A549 (cell line): ENCODE measurements around the gene GUCY2D. TPM values are rescaled to one million over a fixed set of nuclear protein-coding genes. Genes with fewer than 3 reads are reported as not detected.

Experiments
- ATAC-seq, 2 experiments: fragments of 200-7000 bp in 1 of 2; fragments of >200 bp in 1 of 2; cut with Nextera tagmentation in 1 of 2; cut with Tn5 transposase in 1 of 2; 3 replicates each; pipeline versions ENCODE4 v1.8.0 to v1.9.1; 2018 to 2020; ENCODE audit warnings: mild to moderate bottlenecking in 1 of 2, moderate library complexity in 1 of 2
- CTCF ChIA-PET: fragments of 300-600 bp; sonication (Branson Sonifier 250); formaldehyde crosslinking; extraction: SDS; loops from one replicate; lab custom pipeline; 2021; ENCODE audit warnings: antibody characterized with exemption, inconsistent platforms; lab: Yijun Ruan, JAX
- POLR2A ChIA-PET: fragments of 350-600 bp; formaldehyde crosslinking; extraction: SDS; loops from one replicate; lab custom pipeline; 2021; ENCODE audit warnings: antibody characterized with exemption, inconsistent platforms; lab: Yijun Ruan, JAX
- DNase-seq, 2 experiments: peaks; one replicate each; pipeline versions ENCODE4 v3.0.0 to v3.0.0-alpha.2; 2011 to 2016; ENCODE audit warnings: low read depth in 1 of 2, low spot score in 1 of 2
- FAIRE-seq: peaks from 2 replicates; lab custom pipeline; 2011; peaks lifted over from hg19 to GRCh38; lab: Jason Lieb, UNC
- H3K27ac ChIP-seq, 2 experiments: fragments of >200 bp; sonication (Bioruptor Twin); formaldehyde crosslinking; 3 replicates each; pipeline ENCODE4 v1.5.1; 2016 to 2017
- H3K4me1 ChIP-seq: fragments of >200 bp; sonication (Bioruptor Twin); formaldehyde crosslinking; 3 replicates; pipeline ENCODE4 v1.6.1; 2016
- H3K4me2 ChIP-seq: fragments of >200 bp; sonication (Bioruptor Twin); formaldehyde crosslinking; 3 replicates; pipeline ENCODE4 v1.6.1; 2016
- H3K4me3 ChIP-seq: fragments of >200 bp; sonication (Bioruptor Twin); formaldehyde crosslinking; 3 replicates; pipeline ENCODE4 v1.5.1; 2016
- H3K9me3 ChIP-seq: fragments of >200 bp; sonication (Bioruptor Twin); formaldehyde crosslinking; 3 replicates; pipeline ENCODE4 v1.6.1; 2016
- BHLHE40 ChIP-seq: IDR thresholded peaks from 2 replicates; pipeline ENCODE4 v1.6.1; 2012; ENCODE audit warnings: low read depth, low read length, inconsistent platforms
- CBX8 ChIP-seq: fragments of 200-600 bp; sonication (generic); IDR thresholded peaks from 2 replicates; pipeline ENCODE4 v1.6.1; 2016
- CEBPB ChIP-seq, 2 experiments: fragments of >200 bp in 1 of 2; sonication (Bioruptor Twin) in 1 of 2; formaldehyde crosslinking in 1 of 2; IDR thresholded peaks; 2 replicates each; pipeline ENCODE4 v1.6.1; 2012 to 2016
- CHD2 ChIP-seq: fragments of 150-350 bp; IDR thresholded peaks from 2 replicates; pipeline ENCODE4 v1.6.1; 2014; ENCODE audit warnings: low read length; ENCODE audit not compliant: partially characterized antibody
- CHD4 ChIP-seq: fragments of 200-600 bp; sonication (generic); IDR thresholded peaks from 2 replicates; pipeline ENCODE4 v1.6.1; 2016; ENCODE audit warnings: antibody characterized with exemption, mild to moderate bottlenecking, borderline replicate concordance
- EHMT2 ChIP-seq: fragments of 200-600 bp; sonication (generic); IDR thresholded peaks from 2 replicates; pipeline ENCODE4 v1.6.1; 2016; ENCODE audit warnings: antibody characterized with exemption, low read depth, mild to moderate bottlenecking, moderate library complexity
- FOSB ChIP-seq: fragments of 250-450 bp; sonication (Bioruptor Pico); IDR thresholded peaks from 2 replicates; pipeline ENCODE4 v1.5.0; 2020; ENCODE audit warnings: mild to moderate bottlenecking, moderate library complexity
- FOXS1 ChIP-seq: fragments of 250-450 bp; sonication (Bioruptor Pico); IDR thresholded peaks from 2 replicates; pipeline ENCODE4 v1.5.0; 2020; ENCODE audit warnings: mild to moderate bottlenecking, moderate library complexity
- HEYL ChIP-seq: fragments of 250-450 bp; sonication (Bioruptor Pico); IDR thresholded peaks from 2 replicates; pipeline ENCODE4 v1.8.0; 2021; ENCODE audit warnings: mild to moderate bottlenecking, moderate library complexity
- HOXA7 ChIP-seq: fragments of 250-450 bp; sonication (Bioruptor Pico); IDR thresholded peaks from 2 replicates; pipeline ENCODE4 v1.5.0; 2020; ENCODE audit warnings: mild to moderate bottlenecking, moderate library complexity
- HOXB5 ChIP-seq: fragments of 250-450 bp; sonication (Bioruptor Pico); IDR thresholded peaks from 2 replicates; pipeline ENCODE4 v1.5.0; 2020; ENCODE audit warnings: mild to moderate bottlenecking, moderate library complexity
- JUN ChIP-seq, 2 experiments: fragments of >200 bp; sonication (Bioruptor Twin); formaldehyde crosslinking; IDR thresholded peaks; 2 replicates in 1 of 2; 3 replicates in 1 of 2; pipeline ENCODE4 v1.6.1; 2016 to 2017
- JUNB ChIP-seq: fragments of >200 bp; sonication (Bioruptor Twin); formaldehyde crosslinking; IDR thresholded peaks from 2 replicates; pipeline ENCODE4 v1.6.1; 2016
- KDM1A ChIP-seq: fragments of 200-600 bp; sonication (generic); IDR thresholded peaks from 2 replicates; pipeline ENCODE4 v1.6.1; 2016; ENCODE audit warnings: low read depth, mild to moderate bottlenecking
- MAFK ChIP-seq: fragments of 450-650 bp; IDR thresholded peaks from 2 replicates; pipeline ENCODE4 v1.6.1; 2014; ENCODE audit not compliant: partially characterized antibody
- MAZ ChIP-seq: fragments of 150-350 bp; IDR thresholded peaks from 2 replicates; pipeline ENCODE4 v1.6.1; 2014; ENCODE audit warnings: antibody characterized with exemption, low read depth, low read length, borderline replicate concordance
- NFE2L2 ChIP-seq: fragments of 150-350 bp; conservative IDR thresholded peaks from 2 replicates; pipeline ENCODE4 v1.6.1; 2014; ENCODE audit warnings: low read length
- NPAS2 ChIP-seq: fragments of 250-450 bp; sonication (Bioruptor Pico); IDR thresholded peaks from 2 replicates; pipeline ENCODE4 v1.8.0; 2022; ENCODE audit warnings: mild to moderate bottlenecking, moderate library complexity, borderline replicate concordance
- NR3C1 ChIP-seq: fragments of >200 bp; sonication (Bioruptor Twin); formaldehyde crosslinking; IDR thresholded peaks from 3 replicates; pipeline ENCODE4 v1.6.1; 2017
- PHF8 ChIP-seq: fragments of 200-600 bp; sonication (generic); IDR thresholded peaks from 2 replicates; pipeline ENCODE4 v1.6.1; 2016; ENCODE audit warnings: low read depth, mild to moderate bottlenecking, antibody characterized with exemption, moderate library complexity, borderline replicate concordance
- POLR2A ChIP-seq: IDR thresholded peaks from 2 replicates; pipeline ENCODE4 v1.6.1; 2012; ENCODE audit warnings: mild to moderate bottlenecking, low read length
- RAD21 ChIP-seq, 2 experiments: fragments of >200 bp in 1 of 2; sonication (Bioruptor Twin) in 1 of 2; formaldehyde crosslinking in 1 of 2; IDR thresholded peaks in 1 of 2; conservative IDR thresholded peaks in 1 of 2; 2 replicates in 1 of 2; 3 replicates in 1 of 2; pipeline ENCODE4 v1.6.1; 2012 to 2018; ENCODE audit warnings: inconsistent platforms in 1 of 2
- RCOR1 ChIP-seq: fragments of 150-350 bp; IDR thresholded peaks from 2 replicates; pipeline ENCODE4 v1.6.1; 2014; ENCODE audit warnings: antibody characterized with exemption, low read length, low read depth
- RFX5 ChIP-seq: fragments of 450-650 bp; IDR thresholded peaks from 2 replicates; pipeline ENCODE4 v1.7.1; 2014; ENCODE audit warnings: antibody characterized with exemption, mild to moderate bottlenecking, moderate library complexity
- SMC3 ChIP-seq: fragments of >200 bp; sonication (Bioruptor Twin); formaldehyde crosslinking; IDR thresholded peaks from 3 replicates; pipeline ENCODE4 v1.6.1; 2018; ENCODE audit warnings: inconsistent platforms
- SREBF2 ChIP-seq: fragments of 450-650 bp; IDR thresholded peaks from 2 replicates; pipeline ENCODE4 v1.6.1; 2014; ENCODE audit warnings: mild to moderate bottlenecking, moderate library complexity
- TP53 ChIP-seq: fragments of 250-450 bp; sonication (Bioruptor Pico); IDR thresholded peaks from 2 replicates; pipeline ENCODE4 v1.5.0; 2021; ENCODE audit warnings: mild to moderate bottlenecking, moderate library complexity
- ZNF302 ChIP-seq: fragments of 250-450 bp; sonication (Bioruptor Pico); IDR thresholded peaks from 2 replicates; pipeline ENCODE4 v1.9.0; 2021; ENCODE audit warnings: inconsistent platforms, mild to moderate bottlenecking, moderate library complexity
- WGBS: methylation state at CpG from one replicate; pipeline ENCODE4 v1.1.6; 2017; ENCODE audit errors: missing lambda C conversion rate; 5-methylcytosine and 5-hydroxymethylcytosine counted together
- polyA plus RNA-seq, 4 experiments: library from polyadenylated mRNA; depleted of rRNA in 3 of 4; stranded (reverse); fragments of >200 nt; fragmentation: RNase III in 1 of 4; extraction: RNeasy Plus Mini Kit Qiagen cat#74134 plus additional on column Dnase treatment in 1 of 4; gene quantifications; 2 replicates in 3 of 4; 3 replicates in 1 of 4; pipeline ENCODE4 v1.2.3, GENCODE V29; 2011 to 2017
- TF ChIP-seq, protein P1 (sequence below): fragments of 250-450 bp; sonication (Bioruptor Pico); IDR thresholded peaks from 2 replicates; pipeline ENCODE4 v1.5.0; 2020; ENCODE audit warnings: low read depth, mild to moderate bottlenecking, moderate library complexity
- TF ChIP-seq, protein P2 (sequence below): IDR thresholded peaks from 2 replicates; pipeline ENCODE4 v1.6.1; 2012
- TF ChIP-seq, protein P3 (sequence below): fragments of 250-450 bp; sonication (Bioruptor Pico); IDR thresholded peaks from 2 replicates; pipeline ENCODE4 v1.5.0; 2021; ENCODE audit warnings: mild to moderate bottlenecking, moderate library complexity, borderline replicate concordance
- TF ChIP-seq, protein P4 (sequence below): fragments of 150-350 bp; IDR thresholded peaks from 2 replicates; pipeline ENCODE4 v1.6.1; 2014; ENCODE audit warnings: low read depth, mild to moderate bottlenecking, low read length
- TF ChIP-seq, protein P5 (sequence below): IDR thresholded peaks from 2 replicates; pipeline ENCODE4 v1.6.1; 2012; ENCODE audit warnings: low read depth, borderline replicate concordance
- TF ChIP-seq, protein P6 (sequence below): IDR thresholded peaks from 2 replicates; pipeline ENCODE4 v1.6.1; 2012

Gene GUCY2D
- polyA plus RNA-seq, 2 of the 4 experiments (the other 2 are of a cell fraction): 0.14 TPM; not detected in 1

DNA sequence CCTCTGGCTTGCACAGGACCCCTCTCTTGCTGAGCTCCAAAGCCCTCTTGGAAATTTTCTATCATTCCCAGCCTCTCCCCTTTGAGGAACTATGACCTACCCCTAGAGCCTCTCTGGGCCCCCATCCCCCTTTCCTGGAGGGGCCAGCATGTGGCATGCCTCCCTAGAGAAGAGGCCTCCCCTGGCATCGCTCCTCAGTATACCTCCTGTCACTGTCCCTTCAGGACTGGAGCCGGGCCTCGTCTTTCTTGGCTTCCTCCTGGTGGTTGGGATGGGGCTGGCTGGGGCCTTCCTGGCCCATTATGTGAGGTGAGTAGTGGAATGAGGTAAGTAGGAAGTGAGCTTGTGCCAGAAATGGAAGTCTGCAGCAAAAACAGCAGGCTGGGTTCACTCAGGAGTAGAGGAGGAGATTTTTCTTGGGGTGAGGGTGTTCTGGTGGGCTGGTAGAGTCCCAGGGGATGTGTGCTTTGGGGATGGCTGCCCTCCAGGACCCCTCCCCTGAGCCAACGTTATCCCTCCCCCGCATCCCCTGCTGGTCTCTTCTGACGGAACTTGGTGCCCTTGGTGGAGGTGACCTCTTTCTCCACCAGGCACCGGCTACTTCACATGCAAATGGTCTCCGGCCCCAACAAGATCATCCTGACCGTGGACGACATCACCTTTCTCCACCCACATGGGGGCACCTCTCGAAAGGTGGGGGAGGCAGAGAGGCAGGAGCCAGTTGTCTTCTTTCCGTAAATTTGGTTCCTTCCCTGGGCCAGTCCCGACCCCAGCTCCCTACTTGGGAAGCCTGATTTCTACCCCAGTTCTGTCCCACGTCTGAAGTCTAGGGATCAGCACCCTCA is 4.6 kb downstream of the GUCY2D start:
- H3K4me1 ChIP-seq: no peaks in the 10 kb centered on the region
- TF ChIP-seq KDM1A (no peak), MAZ (no peak), HOXA7 (CRISPR knock-in tag) (no peak), CEBPB (IDR thresholded peaks at IDR 0.05) (no peak), BHLHE40 (no peak), POLR2A (no peak), RCOR1 (no peak), MAFK (no peak), TP53 (CRISPR knock-in tag) (no peak), FOXS1 (CRISPR knock-in tag) (no peak), RFX5 (no peak), PHF8 (no peak), EHMT2 (no peak), HEYL (no peak), RAD21 (conservative IDR thresholded peaks at IDR 0.05 in 1 of 2, IDR thresholded peaks at IDR 0.05 in 1 of 2) (no peak), SREBF2 (no peak), SMC3 (no peak)
- TF ChIP-seq, protein P1, sequence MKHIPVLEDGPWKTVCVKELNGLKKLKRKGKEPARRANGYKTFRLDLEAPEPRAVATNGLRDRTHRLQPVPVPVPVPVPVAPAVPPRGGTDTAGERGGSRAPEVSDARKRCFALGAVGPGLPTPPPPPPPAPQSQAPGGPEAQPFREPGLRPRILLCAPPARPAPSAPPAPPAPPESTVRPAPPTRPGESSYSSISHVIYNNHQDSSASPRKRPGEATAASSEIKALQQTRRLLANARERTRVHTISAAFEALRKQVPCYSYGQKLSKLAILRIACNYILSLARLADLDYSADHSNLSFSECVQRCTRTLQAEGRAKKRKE (CRISPR knock-in tag): no peak
- TF ChIP-seq, protein P2, sequence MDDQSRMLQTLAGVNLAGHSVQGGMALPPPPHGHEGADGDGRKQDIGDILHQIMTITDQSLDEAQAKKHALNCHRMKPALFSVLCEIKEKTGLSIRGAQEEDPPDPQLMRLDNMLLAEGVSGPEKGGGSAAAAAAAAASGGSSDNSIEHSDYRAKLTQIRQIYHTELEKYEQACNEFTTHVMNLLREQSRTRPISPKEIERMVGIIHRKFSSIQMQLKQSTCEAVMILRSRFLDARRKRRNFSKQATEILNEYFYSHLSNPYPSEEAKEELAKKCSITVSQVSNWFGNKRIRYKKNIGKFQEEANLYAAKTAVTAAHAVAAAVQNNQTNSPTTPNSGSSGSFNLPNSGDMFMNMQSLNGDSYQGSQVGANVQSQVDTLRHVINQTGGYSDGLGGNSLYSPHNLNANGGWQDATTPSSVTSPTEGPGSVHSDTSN: no peak
- TF ChIP-seq, protein P3, sequence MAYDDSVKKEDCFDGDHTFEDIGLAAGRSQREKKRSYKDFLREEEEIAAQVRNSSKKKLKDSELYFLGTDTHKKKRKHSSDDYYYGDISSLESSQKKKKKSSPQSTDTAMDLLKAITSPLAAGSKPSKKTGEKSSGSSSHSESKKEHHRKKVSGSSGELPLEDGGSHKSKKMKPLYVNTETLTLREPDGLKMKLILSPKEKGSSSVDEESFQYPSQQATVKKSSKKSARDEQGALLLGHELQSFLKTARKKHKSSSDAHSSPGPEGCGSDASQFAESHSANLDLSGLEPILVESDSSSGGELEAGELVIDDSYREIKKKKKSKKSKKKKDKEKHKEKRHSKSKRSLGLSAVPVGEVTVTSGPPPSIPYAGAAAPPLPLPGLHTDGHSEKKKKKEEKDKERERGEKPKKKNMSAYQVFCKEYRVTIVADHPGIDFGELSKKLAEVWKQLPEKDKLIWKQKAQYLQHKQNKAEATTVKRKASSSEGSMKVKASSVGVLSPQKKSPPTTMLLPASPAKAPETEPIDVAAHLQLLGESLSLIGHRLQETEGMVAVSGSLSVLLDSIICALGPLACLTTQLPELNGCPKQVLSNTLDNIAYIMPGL (CRISPR knock-in tag): no peak
- ChIA-PET POLR2A (no interaction called here), CTCF (interaction anchor here (0.6 to 8.5 kb wide), 10 partner anchors 9 to 144 kb away, joined by 3 to 60 read pairs (median 5); no protein-coding TSS in a partner anchor)
- no peak overlapping the region for H3K4me3 ChIP-seq
- DNase-seq (no peak), ATAC-seq (peak in 1 of 2 experiments; percentile 22; a peak in 2 of 6 replicates), FAIRE-seq (no peak)
- 66% methylated on average over 14 of the region's 14 CpGs for WGBS
- no peak overlapping the region for H3K4me2 ChIP-seq
- no peaks in the 10 kb centered on the region for H3K9me3 ChIP-seq
- no peak overlapping the region for H3K27ac ChIP-seq

DNA sequence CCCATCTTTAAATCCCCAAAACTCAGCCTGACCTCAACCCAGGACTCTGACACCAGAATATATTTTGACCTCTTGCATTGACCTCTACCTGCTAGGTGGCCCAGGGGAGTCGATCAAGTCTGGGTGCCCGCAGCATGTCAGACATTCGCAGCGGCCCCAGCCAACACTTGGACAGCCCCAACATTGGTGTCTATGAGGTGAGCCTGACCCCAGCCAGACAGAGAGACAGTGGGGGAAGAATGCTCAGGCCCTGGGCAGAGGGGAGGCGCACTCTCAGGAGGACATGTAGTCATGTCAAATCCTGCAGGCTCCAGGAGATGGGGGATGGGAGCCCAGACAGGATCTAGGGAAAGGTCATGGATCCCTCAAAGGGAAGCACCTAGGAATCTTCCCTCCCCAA is 5.4 kb downstream of the GUCY2D start:
- TF ChIP-seq, protein P4, sequence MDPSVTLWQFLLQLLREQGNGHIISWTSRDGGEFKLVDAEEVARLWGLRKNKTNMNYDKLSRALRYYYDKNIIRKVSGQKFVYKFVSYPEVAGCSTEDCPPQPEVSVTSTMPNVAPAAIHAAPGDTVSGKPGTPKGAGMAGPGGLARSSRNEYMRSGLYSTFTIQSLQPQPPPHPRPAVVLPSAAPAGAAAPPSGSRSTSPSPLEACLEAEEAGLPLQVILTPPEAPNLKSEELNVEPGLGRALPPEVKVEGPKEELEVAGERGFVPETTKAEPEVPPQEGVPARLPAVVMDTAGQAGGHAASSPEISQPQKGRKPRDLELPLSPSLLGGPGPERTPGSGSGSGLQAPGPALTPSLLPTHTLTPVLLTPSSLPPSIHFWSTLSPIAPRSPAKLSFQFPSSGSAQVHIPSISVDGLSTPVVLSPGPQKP: no peak
- TF ChIP-seq JUNB: no peak
- no peak for TF ChIP-seq NPAS2 (CRISPR knock-in tag)
- TF ChIP-seq EHMT2: no peak
- TF ChIP-seq CHD2: no peak
- TF ChIP-seq RFX5: no peak
- TF ChIP-seq, protein P5, sequence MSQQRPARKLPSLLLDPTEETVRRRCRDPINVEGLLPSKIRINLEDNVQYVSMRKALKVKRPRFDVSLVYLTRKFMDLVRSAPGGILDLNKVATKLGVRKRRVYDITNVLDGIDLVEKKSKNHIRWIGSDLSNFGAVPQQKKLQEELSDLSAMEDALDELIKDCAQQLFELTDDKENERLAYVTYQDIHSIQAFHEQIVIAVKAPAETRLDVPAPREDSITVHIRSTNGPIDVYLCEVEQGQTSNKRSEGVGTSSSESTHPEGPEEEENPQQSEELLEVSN: no peak
- TF ChIP-seq JUN (IDR thresholded peaks at IDR 0.05): no peak
- TF ChIP-seq CBX8: no peak
- TF ChIP-seq POLR2A: no peak
- TF ChIP-seq NR3C1: no peak
- no peak for TF ChIP-seq FOSB (CRISPR knock-in tag)
- no peak for TF ChIP-seq ZNF302 (CRISPR knock-in tag)
- no peak for TF ChIP-seq FOXS1 (CRISPR knock-in tag)
- TF ChIP-seq CHD4: no peak
- TF ChIP-seq NFE2L2: no peak
- TF ChIP-seq HOXB5 (CRISPR knock-in tag): no peak
- TF ChIP-seq, protein P6, sequence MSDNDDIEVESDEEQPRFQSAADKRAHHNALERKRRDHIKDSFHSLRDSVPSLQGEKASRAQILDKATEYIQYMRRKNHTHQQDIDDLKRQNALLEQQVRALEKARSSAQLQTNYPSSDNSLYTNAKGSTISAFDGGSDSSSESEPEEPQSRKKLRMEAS: no peak
- no peak for TF ChIP-seq HEYL
- ChIA-PET POLR2A (no interaction called here), CTCF (interaction anchor here (0.9 to 8.5 kb wide), 11 partner anchors 9 to 103 kb away, joined by 3 to 60 read pairs (median 12); no protein-coding TSS in a partner anchor)
- Histone ChIP-seq H3K27ac (no peak overlapping the region), H3K9me3 (no peaks in the 10 kb centered on the region), H3K4me3 (no peak overlapping the region), H3K4me2 (no peak overlapping the region), H3K4me1 (no peaks in the 10 kb centered on the region)
- FAIRE-seq (no peak), DNase-seq (no peak), ATAC-seq (no peak)
- WGBS: 87% methylated on average over 5 of the region's 5 CpGs
